Ramos (cell line): ENCODE data around the gene PFKL.

Experiments
- in situ Hi-C: fragments of 300-500 bp; cut with MboI; formaldehyde crosslinking; loops from one replicate; pipeline ENCODE4 v1.14.3; 2022; ENCODE audit warnings: low sequenced_read_pairs; ENCODE audit not compliant: unreplicated experiment

Gene PFKL

DNA sequence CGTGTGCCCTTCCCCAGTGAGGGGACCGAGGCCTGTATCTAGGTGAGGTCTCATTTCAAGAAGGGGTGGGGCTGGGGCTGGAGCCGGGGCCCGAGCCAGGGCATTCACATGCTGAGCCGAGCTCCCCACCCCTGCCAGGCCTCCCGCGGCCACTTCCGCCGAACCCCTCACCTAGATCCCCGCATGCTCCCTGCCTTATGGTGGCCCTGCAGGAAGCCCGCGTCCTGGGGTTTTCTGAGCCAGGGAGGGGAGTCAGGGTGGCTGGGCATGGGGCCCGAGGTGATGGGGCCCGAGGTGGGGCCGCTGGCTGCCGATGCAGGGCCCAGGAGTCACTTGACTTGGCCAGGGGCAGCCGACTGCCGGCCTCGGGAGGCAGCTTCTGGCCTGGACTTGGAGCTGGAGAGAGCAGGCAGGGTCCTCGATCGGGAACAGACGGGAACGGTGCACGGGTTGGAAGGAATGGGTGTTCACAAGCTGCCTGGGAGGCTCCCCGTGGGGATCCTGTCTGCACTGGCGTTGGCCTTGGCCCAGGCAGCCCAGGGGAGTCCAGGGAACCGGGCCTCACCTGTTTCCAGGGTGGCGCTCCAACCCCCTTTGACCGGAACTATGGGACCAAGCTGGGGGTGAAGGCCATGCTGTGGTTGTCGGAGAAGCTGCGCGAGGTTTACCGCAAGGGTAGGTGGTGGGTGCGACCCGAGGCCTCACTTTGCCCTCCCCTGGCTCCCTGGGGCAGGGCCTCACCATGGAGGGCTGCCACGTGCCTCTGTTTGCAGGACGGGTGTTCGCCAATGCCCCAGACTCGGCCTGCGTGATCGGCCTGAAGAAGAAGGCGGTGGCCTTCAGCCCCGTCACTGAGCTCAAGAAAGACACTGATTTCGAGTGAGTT, 25.8 kb downstream of the PFKL start:
- in situ Hi-C loops, result loop anchor here (25.0 kb wide), 1 partner anchor 1338 kb away; no protein-coding TSS in a partner anchor

- in situ Hi-C loops, result loop anchor here (25.0 kb wide), 1 partner anchor 1339 kb away; no protein-coding TSS in a partner anchor
Measured at GRCh38 chr21:44326272-44326647, 26.4 kb downstream of the PFKL start.

GRCh38 chr21:44326716-44327602, 27.1 kb downstream of the PFKL start:
- in situ Hi-C loops, result loop anchor here (25.0 kb wide), 1 partner anchor 1340 kb away; no protein-coding TSS in a partner anchor

GRCh38 chr21:44327603-44327974, 27.7 kb downstream of the PFKL start:
- in situ Hi-C loops, result loop anchor here (25.0 kb wide), 1 partner anchor 1340 kb away; no protein-coding TSS in a partner anchor

- in situ Hi-C loops, result loop anchor here (25.0 kb wide), 1 partner anchor 1341 kb away; no protein-coding TSS in a partner anchor
Measured at GRCh38 chr21:44328242-44328895, 28.5 kb downstream of the PFKL start.

GRCh38 chr21:44329086-44329889, 29.4 kb downstream of the PFKL start:
- in situ Hi-C loops, result loop anchor here (25.0 kb wide), 1 partner anchor 1342 kb away; no protein-coding TSS in a partner anchor

DNA sequence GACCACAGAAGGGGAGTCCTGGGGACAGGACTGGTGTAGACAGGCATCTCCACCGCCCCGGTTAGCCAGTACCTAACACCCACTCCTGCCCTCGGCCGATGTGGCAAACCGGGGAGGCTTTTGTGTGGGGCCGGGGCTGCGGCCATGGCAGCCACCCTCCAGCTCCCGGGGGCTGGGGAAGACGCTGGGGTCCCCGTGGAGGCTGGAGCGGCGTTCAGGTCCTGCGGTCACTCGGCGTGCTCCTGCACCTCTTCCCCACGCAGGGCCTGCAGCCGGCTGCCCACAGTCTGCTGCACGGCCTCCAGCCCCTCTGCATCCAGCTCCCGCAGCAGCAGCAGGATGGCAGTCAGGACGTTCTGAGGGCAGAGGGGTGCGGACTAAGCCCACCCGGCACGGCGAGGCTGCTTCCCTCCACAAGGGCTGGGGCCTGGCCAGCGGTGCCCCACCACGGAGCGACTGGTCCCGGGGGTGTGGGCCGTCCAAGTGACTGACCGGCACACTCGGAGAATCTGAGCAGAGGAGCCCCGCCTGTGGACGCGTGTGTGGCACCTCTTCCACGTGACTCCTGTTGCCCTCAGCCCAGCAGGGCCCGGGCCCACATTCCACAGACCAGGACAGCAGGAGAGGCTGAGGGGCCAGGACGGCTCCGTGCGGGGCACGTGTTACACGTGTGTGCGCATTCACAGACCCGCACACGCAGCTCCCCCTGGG, 30.3 kb downstream of the PFKL start:
- in situ Hi-C loops, result loop anchor here (10.0 to 25.0 kb wide), 2 partner anchors 525 to 1343 kb away; no protein-coding TSS in a partner anchor

GRCh38 chr21:44330698-44331097, 30.8 kb downstream of the PFKL start:
- in situ Hi-C loops, result loop anchor here (10.0 to 25.0 kb wide), 2 partner anchors 526 to 1343 kb away; no protein-coding TSS in a partner anchor

GRCh38 chr21:44331209-44331608, 31.4 kb downstream of the PFKL start:
- in situ Hi-C loops, result loop anchor here (10.0 to 25.0 kb wide), 2 partner anchors 526 to 1344 kb away; no protein-coding TSS in a partner anchor

DNA sequence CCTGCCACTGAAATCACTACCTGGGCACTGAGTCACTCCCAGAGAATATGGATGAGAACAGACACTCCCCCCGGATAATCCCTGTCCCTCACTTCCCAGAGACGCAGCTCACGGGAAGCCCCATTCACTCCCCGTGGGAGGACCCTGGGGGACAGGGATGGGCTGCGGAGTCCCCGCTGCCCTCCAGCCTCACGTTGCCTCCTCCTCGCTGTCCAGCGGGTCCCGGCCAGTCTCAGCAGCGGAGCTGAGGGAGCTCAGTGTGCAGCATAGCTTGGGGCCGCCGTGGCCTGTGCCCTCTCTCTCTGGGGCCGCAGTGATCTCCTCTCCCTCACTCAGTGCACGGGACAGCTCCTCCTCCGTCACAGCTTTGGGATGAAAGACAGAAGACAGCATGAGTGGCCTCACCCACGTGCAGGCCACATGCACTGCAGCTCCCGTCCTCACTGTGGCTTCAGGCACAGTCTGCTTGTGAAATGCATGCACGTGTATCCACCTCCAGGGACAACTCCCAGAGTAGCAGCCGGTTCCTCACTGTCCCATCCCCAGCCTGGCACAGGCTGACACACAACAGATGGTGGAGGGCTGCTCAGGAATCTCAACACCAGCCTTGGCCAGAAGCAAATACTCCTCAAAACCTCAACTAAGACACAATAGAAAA, 31.9 kb downstream of the PFKL start:
- in situ Hi-C loops, result loop anchor here (10.0 to 25.0 kb wide), 2 partner anchors 527 to 1344 kb away; no protein-coding TSS in a partner anchor

- in situ Hi-C loops, result loop anchor here (10.0 to 25.0 kb wide), 2 partner anchors 528 to 1345 kb away; no protein-coding TSS in a partner anchor
Measured at GRCh38 chr21:44332383-44332782, 32.5 kb downstream of the PFKL start.

DNA sequence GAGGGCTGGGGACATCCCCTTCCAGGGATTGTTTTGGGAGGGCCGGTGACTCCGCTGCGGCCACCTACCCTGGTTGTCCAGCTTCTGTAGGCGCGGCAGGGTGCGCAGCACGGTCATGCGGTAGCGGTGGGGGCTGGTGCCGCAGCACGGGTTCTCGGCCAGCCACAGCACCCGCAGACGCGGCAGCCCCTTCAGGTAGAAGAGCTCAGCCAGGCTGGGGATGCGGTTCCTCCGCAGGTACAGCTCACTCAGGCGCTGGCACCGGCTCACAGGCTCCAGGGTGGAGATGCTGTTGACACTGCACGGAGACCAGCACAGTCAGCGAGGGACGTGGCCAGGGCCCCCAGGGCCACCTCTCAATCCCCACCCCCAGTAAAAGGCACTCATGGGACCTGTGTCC, 33.1 kb downstream of the PFKL start:
- in situ Hi-C loops, result loop anchor here (10.0 to 25.0 kb wide), 2 partner anchors 528 to 1346 kb away; no protein-coding TSS in a partner anchor

GRCh38 chr21:44333509-44334328, 33.9 kb downstream of the PFKL start:
- in situ Hi-C loops, result loop anchor here (10.0 to 25.0 kb wide), 2 partner anchors 529 to 1346 kb away; no protein-coding TSS in a partner anchor

DNA sequence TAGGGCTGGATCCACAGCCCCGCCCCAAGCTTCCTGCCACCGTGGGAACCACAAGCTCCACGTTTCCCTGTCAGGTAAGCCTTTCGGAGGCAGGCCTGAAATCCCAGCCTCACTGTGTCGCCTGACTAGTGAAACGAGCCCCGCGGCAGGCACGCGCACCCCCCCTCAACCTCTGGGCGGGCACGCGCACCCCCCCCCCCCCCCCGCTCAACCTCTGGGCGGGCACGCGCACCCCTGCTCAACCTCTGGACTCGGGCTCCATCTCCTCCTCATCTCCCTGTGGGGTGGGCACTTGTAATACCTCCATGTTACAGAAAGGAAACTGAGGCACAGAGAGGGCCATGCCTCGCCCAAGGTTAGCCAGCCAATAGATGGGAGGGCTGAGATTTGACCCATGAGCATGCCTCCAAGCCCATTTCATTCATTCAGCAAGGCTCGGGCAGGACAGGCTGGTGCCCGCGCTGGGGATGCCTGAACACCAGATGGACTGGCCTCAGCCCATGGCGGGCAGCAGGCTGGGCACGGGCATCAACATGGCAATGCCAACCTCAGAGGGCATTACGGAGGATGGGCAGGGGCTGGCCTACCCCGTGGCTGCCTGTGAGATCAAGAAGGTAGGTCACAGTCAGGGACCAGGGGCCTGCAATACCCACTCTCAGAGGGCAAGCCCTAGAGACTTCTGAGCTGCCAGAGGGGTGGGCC, 34.6 kb downstream of the PFKL start:
- in situ Hi-C loops, result loop anchor here (10.0 to 25.0 kb wide), 2 partner anchors 530 to 1347 kb away; no protein-coding TSS in a partner anchor

- in situ Hi-C loops, result loop anchor here (10.0 to 25.0 kb wide), 2 partner anchors 531 to 1348 kb away; no protein-coding TSS in a partner anchor
Measured at GRCh38 chr21:44335266-44336059, 35.6 kb downstream of the PFKL start.
